NCI-H1694 (cell line): Measurements from ENCODE around the gene E2F6.

ENCODE experiments used
- DNase-seq: peaks from one replicate; lab custom pipeline; 2025; lab: John Stamatoyannopoulos, UW

Gene E2F6

GRCh38 chr2:11457935-11458334 lies 8.0 kb downstream of the E2F6 start:
- no peak for DNase-seq

GRCh38 chr2:11456251-11456650 lies 9.7 kb downstream of the E2F6 start:
- no peak for DNase-seq

DNA sequence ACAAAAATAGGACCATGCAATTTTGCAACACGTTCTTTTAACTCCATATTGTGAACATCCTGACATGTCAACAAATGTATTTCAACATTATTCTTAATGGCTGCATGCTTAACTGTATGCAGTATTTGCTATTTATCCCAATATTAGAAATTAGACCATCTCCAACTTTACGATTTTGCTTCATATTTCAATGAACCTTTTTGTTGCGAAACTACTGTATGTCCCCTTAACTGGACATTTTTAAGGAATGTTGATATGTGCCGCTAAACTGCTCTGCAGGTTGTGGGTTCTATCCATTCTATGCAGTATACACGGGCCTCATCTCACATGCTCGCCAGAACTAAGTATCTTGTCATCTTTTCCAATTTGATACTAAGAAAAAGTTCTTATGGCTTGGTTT lies 11.1 kb downstream of the E2F6 start:
- no peak for DNase-seq

- no peak for DNase-seq
These were observed 15.2 kb downstream of the E2F6 start for GRCh38 chr2:11450791-11451190.

GRCh38 chr2:11446733-11447248 lies 19.2 kb downstream of the E2F6 start:
- peak; percentile 79 for DNase-seq

GRCh38 chr2:11444737-11445136 lies 21.2 kb downstream of the E2F6 start:
- DNase-seq, result peak; percentile 8

DNA sequence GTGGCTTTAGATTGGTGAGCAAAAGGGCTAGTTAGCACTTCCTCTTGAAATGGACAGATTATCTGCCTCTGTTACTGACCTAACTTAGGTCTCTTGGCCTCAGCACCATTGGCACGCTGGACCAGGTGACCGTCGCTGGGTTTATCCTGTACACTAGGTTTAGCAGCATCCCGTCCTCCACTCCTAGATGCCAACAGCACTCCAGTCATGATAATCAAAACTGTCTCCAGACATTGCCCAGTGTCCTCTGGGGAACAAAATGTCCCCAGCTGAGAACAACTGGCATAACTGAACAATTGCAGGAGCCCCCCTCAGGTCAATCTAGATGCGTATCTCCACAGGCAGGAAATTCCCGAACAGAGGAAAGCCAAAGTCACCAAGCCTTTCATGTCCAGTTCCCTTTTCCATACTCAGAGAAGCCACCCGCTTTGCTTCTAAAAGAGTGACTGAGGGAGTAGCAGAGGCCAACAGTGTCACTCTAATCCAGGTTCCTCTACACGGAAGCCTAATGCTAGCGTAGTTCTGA lies 27.3 kb downstream of the E2F6 start:
- no peak for DNase-seq

DNA sequence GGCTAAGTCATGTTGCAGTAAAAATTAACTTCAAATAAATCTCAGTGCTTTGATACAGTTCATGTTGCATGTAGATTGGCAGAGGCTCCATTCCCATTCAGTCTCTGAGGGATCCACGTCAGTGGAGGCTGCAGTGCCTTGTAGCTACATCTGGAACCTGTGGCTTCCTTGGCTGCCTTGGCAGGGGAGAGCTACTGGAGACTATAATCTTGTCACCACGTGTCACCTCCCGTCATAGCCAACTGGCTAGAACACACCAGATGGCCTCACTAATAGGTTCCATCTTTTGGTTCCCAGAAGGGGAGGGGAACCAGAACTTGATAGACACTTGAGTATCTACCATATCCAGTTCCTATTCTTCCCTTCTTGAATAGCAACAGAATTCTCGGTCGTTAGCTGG lies 28.4 kb downstream of the E2F6 start:
- peak; percentile 73 for DNase-seq

GRCh38 chr2:11435036-11435435 lies 30.9 kb downstream of the E2F6 start:
- DNase-seq, result no peak

- DNase-seq, result no peak
These were observed 31.5 kb downstream of the E2F6 start for GRCh38 chr2:11434443-11434842.

DNA sequence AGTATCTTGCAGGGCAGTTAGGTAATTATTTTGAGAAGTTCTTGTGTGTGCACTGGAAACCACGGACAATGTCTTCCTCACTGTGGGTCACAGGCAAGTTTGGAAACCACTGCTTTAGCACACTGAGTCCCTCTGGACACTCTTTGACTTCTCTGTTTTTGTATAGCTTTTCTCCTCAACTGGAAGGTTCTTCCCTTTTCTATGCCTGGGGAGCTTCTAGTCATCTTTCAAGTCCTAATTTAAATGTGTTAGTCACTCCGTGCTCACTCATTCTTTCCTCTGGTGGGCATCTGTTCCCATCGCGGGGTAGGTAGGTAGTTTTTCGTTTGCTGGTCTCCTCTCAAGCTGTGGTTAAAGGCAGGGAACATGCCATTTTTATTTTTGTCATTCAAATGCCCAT lies 32.1 kb downstream of the E2F6 start:
- DNase-seq, result no peak

- no peak for DNase-seq
These were observed 35.2 kb downstream of the E2F6 start for GRCh38 chr2:11430729-11431128.

- no peak for DNase-seq
These were observed 38.7 kb downstream of the E2F6 start for GRCh38 chr2:11427224-11427623.

DNA sequence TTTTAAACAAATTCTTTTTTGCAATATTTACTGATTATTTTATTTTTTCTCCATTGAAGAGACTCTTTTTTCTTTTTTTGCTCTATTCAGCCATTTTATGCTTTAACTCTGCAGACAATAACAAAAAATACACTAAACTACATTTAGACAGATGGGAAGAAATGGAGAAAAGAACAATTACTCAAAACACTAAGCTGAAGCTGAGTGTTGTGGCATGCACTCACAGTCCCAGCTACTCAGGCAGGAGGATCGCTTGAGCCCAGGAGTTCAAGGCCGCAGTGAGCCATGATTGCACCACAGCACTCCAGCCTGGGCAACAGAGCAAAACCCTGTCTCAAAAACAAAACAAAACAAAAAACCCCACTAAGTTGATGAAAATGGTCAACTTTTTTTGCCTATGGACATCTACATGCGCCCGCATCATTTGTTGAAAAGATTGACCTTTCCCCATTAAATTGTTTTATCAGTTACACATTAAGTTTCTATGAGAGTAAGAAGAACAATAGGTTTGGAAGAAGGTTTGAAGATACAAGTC lies 43.0 kb downstream of the E2F6 start:
- DNase-seq, result no peak

DNA sequence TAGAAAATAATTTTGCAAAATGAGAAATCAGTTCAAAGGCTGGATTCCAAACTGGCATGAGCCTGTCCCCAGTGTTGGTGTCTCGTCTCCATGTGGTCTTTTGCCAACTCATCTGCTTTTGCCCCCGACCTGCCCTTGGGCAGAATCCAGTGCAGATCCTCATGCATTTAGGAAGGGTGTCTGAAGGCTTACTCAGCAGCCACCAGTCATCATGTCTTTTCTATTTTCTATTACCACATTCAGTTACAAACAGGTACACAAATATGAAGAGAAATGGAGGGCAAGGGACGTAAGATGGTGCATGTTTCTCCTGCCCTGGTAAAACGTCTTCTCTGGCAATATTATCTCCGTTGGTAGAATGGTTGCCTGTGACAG lies 43.5 kb downstream of the E2F6 start:
- no peak for DNase-seq

DNA sequence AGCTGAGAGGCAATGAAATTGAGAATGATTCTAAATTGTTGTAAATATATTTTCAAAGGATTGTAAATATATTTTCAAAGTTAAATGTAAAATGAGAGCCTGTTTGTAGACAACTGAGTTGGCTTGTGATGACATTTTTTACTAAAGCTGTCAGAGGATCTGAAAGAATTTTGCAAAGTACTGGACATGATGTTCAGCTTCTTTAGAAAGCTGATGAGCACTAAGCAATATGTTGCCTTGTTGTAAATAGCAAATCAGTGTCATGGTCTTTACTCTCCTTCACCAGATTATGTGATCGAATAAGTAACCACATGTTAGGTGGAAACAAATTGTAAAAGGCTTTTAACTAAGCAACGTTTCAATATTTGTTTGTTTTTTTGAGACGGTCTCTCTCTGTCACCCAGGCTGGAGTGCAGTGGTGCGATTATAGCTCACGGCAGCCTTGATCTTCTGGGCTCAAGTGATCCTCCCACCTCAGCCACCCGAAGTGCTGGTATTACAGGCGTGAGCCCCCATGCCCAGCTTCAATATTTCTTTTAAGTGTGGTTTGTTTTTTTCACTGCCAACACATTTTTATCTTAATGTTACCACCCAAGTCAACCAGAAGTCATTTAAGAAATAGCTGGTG lies 44.0 kb downstream of the E2F6 start:
- no peak for DNase-seq

DNA sequence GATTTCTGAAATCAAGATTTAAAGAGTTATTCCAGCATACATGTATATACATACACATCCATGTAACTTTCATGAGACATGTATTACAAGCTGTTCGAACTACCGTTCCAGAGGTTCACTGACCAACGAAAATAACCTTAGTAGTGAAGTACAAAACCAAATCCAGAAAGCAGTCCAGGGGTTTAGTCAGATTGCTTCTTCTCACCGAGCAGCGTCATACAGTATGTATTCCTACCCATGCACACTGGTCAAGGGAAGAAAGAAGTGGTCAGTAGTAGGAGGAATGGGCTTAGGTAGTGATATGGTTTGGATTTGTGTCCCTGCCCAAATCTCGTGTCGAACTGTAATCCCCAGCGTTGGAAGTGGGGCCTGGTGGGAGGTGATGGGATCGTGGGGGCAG lies 45.3 kb downstream of the E2F6 start:
- DNase-seq, result no peak

DNA sequence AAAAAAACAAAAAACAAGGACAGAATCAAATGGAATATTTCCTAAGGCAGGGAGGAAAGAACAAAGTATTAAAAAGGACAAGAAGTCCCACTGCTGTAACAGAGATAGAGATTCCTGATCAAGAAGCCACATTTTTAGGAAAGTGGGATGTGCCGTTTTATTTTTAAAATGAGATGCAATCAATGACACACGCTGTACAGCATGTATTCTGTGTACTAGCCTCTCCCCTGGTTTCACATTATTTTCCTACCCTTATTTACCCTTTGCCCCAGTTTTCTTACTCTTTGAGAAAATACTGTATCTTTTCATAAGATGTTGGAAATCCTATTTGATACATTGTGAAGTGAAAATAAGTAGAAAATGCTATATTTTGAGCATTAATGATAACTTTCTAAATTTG lies 45.8 kb downstream of the E2F6 start:
- no peak for DNase-seq

DNA sequence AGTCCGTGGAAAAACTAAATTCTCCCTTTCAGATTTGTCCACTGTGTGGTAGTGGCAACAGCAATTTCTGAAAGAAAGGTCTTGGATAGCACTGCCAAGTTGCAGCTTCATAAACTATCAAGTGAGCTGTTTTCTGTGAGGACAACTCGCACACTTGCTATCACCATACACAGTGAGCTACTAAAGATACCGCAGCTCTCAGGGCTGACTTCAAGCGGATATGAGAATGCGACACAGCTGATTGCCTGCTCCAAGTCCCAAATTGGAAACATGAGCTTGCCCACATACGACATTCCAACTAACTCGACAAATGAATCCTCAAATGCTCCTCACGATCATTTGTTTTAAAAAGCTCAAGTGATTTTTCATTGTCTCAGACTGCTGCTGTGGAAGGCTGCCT lies 46.2 kb downstream of the E2F6 start:
- DNase-seq, result no peak

DNA sequence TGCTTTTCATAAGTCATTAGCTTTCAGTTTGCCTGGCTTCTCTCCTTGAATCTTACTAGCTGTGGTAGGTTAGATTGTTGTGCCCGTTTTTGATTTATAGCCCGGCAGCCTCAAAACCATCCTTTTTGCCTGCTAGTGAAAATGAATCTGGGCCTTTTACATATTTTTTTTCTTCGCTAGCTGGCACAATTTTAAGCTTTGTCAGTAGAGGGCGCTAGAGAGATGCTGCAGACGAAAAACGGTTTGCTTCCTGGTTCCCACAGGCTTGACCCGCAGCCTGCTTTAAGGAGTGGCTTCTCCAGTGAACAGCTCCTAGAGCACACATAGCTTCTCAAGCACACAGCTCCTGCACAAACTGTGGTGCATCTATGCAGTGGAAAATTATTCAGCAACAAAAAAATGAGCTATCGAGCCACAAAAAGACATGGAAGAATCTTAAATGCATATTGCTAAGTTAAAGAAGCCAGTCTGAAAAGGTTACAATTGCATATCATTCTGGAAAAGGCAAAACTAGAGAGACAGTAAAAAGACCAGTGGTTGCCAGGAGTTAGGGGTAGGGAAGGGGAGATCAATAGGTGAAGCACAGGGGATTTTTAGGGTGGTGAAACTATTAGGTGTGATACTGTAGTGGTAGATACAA lies 47.9 kb downstream of the E2F6 start:
- no peak for DNase-seq

GRCh38 chr2:11416931-11417330 lies 49.0 kb downstream of the E2F6 start:
- no peak for DNase-seq

DNA sequence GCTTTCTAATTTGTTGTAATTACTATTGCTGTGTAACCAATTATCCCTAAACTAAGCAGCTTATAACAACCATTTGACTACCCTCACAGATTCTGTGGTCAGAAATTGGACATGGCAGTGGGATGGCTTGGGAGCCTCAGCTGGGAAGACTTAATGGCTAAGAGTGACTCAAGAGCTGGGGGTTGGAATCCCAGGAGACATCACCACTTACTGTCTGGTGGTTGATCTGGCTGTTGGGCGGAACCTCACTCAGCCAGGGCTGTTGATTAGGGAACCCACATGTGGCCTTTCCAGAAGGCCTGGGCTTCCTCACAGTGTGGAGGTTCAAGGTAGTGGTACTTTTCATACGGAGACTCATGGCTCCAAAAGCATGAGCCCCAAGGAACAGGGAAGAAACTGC lies 49.8 kb downstream of the E2F6 start:
- no peak for DNase-seq

- DNase-seq, result no peak
These were observed 51.4 kb downstream of the E2F6 start for GRCh38 chr2:11414372-11415124.
